Uterus (tissue), 4 donors: ENCODE measurements around the gene CYSRT1. TPM values are rescaled to one million over a fixed set of nuclear protein-coding genes. Genes with fewer than 3 reads are reported as not detected.
A peak's percentile ranks its signal among the peaks of the same experiment; 100 is the strongest.

ENCODE experiments used
- DNase-seq, 2 donors: peaks; one replicate each; pipeline ENCODE4 v3.0.0-alpha.2; 2019 to 2020
- H3K27ac ChIP-seq, 2 donors: fragments of 200-600 bp; sonication (generic); 1 replicate in 1 of 2; 2 replicates in 1 of 2; pipeline ENCODE4 v1.5.1; 2016 to 2018
- H3K27me3 ChIP-seq, 2 donors: fragments of 200-600 bp; sonication (generic); one replicate each; pipeline ENCODE4 v1.5.1; 2018 to 2019; ENCODE audit warnings: control low read depth in 1 of 2
- H3K36me3 ChIP-seq, 2 donors: fragments of 200-600 bp; sonication (generic); one replicate each; pipeline ENCODE4 v1.5.1; 2019; ENCODE audit warnings: control low read depth in 1 of 2
- H3K4me1 ChIP-seq, 2 donors: fragments of 200-600 bp; sonication (generic); one replicate each; pipeline ENCODE4 v1.5.1; 2018 to 2019; ENCODE audit warnings: control low read depth in 1 of 2
- H3K4me3 ChIP-seq, 2 donors: fragments of 200-600 bp; sonication (generic); 1 replicate in 1 of 2; 2 replicates in 1 of 2; pipeline ENCODE4 v1.5.1; 2018 to 2019; ENCODE audit warnings: mild to moderate bottlenecking in 1 of 2
- H3K9me3 ChIP-seq, 2 donors: fragments of 200-600 bp; sonication (generic); one replicate each; pipeline ENCODE4 v1.5.1; 2019; ENCODE audit warnings: control low read depth in 1 of 2
- CTCF ChIP-seq, 4 experiments: fragments of 200-600 bp in 2 of 4; fragments of 450-650 bp in 2 of 4; sonication (generic) in 2 of 4; IDR thresholded peaks; one replicate each; pipeline ENCODE4 v1.5.1; 2016 to 2019; ENCODE audit warnings: antibody characterized with exemption in 4 of 4, mild to moderate bottlenecking in 2 of 4, moderate library complexity in 1 of 4
- POLR2A ChIP-seq, 2 donors: fragments of 450-650 bp; IDR thresholded peaks; one replicate each; pipeline ENCODE4 v1.6.1; 2016; ENCODE audit warnings: antibody characterized with exemption in 2 of 2, mild to moderate bottlenecking in 1 of 2, moderate library complexity in 1 of 2
- intact Hi-C: fragments of 100-400 bp; cut with DNase I; formaldehyde crosslinking; loops from one replicate; pipeline ENCODE4 v1.15.1; 2023; ENCODE audit warnings: low total_unique reads
- total RNA-seq, 4 donors: library from RNA; depleted of rRNA in 3 of 4; stranded (reverse); fragments of >200 nt in 3 of 4; gene quantifications; one replicate each; pipeline versions ENCODE4 v1.1.0 to v1.2.4, GENCODE V29; 2014 to 2023
- donor health status: DM: yes; HTN: yes; CAD: no.

The CYSRT1 gene
- total RNA-seq, 4 donors from 2014 or later, result 0.34 TPM; not detected in 3

- no peak for DNase-seq
- H3K27me3 ChIP-seq, result no peaks in the 10 kb centered on the region
- TF ChIP-seq POLR2A (IDR thresholded peaks at IDR 0.05) (no peak), CTCF (IDR thresholded peaks at IDR 0.05) (no peak)
- H3K27ac ChIP-seq, result no peak overlapping the region
- H3K36me3 ChIP-seq, result no peaks in the 10 kb centered on the region
- H3K4me3 ChIP-seq, result peak overlapping the region; percentile 79 to 92
- no peaks in the 10 kb centered on the region for H3K9me3 ChIP-seq
- intact Hi-C loops, result no loop called here
- H3K4me1 ChIP-seq, result peaks cover 14 to 24% of the 10 kb centered on the region in 2 donors
Observed at GRCh38 chr9:137187386-137187785, 37.6 kb upstream of the CYSRT1 start.

- H3K4me1 ChIP-seq, result peaks cover 14 to 24% of the 10 kb centered on the region in 2 donors
- H3K9me3 ChIP-seq, result no peaks in the 10 kb centered on the region
- H3K27me3 ChIP-seq, result no peaks in the 10 kb centered on the region
- no peaks in the 10 kb centered on the region for H3K36me3 ChIP-seq
- peak overlapping the region; percentile 83 to 95 for H3K27ac ChIP-seq
- DNase-seq, result no peak
- TF ChIP-seq CTCF (IDR thresholded peaks at IDR 0.05) (no peak), POLR2A (IDR thresholded peaks at IDR 0.05) (no peak)
- intact Hi-C loops, result no loop called here
- H3K4me3 ChIP-seq, result peak overlapping the region; percentile 79 to 92
Observed at GRCh38 chr9:137188086-137188489, 36.9 kb upstream of the CYSRT1 start.

GRCh38 chr9:137188490-137189296, 36.3 kb upstream of the CYSRT1 start, which contains the start of the genes ANAPC2 and SSNA1:
Gene ANAPC2 (minus strand): TSS chr9:137188560. CDS start chr9:137188532, 28 bp downstream.
Gene SSNA1 (plus strand): TSS chr9:137188676. CDS start chr9:137188727, 51 bp downstream.
- intact Hi-C loops, result no loop called here
- H3K27ac ChIP-seq, result peak within 1 kb of the TSS; percentile 83 to 95
- H3K27me3 ChIP-seq, result no peaks in the 10 kb centered on the region
- peaks cover 14 to 24% of the 10 kb centered on the region in 2 donors for H3K4me1 ChIP-seq
- DNase-seq, result peak; percentile 88 to 94
- no peaks in the 10 kb centered on the region for H3K36me3 ChIP-seq
- TF ChIP-seq POLR2A (IDR thresholded peaks at IDR 0.05) (peak; percentile 72 to 89), CTCF (IDR thresholded peaks at IDR 0.05) (peak in 3 of 4 experiments; percentile 1 to 67 (median 33))
- peak within 1 kb of the TSS; percentile 79 to 92 for H3K4me3 ChIP-seq
- H3K9me3 ChIP-seq, result no peaks in the 10 kb centered on the region

- no peaks in the 10 kb centered on the region for H3K27me3 ChIP-seq
- no peaks in the 10 kb centered on the region for H3K9me3 ChIP-seq
- no peaks in the 10 kb centered on the region for H3K36me3 ChIP-seq
- H3K4me3 ChIP-seq, result peak overlapping the region; percentile 79 to 92
- peaks cover 14 to 24% of the 10 kb centered on the region in 2 donors for H3K4me1 ChIP-seq
- H3K27ac ChIP-seq, result peak overlapping the region; percentile 83 to 95
- intact Hi-C loops, result no loop called here
- TF ChIP-seq CTCF (IDR thresholded peaks at IDR 0.05), result peak in 1 of 4 experiments; percentile 1
- TF ChIP-seq POLR2A (IDR thresholded peaks at IDR 0.05), result no peak
- DNase-seq, result no peak
Observed at GRCh38 chr9:137189297-137190295, 35.4 kb upstream of the CYSRT1 start.
